Keratinocyte (primary cell): ENCODE results near the gene WDR83. TPM values are rescaled to one million over a fixed set of nuclear protein-coding genes. Genes with fewer than 3 reads are reported as not detected.

Experiments
- DNase-seq: peaks from one replicate; pipeline ENCODE4 v3.0.0-alpha.2; 2011; ENCODE audit warnings: low read depth, missing footprints, low spot score
- FAIRE-seq: peaks from 2 replicates; lab custom pipeline; 2011; peaks lifted over from hg19 to GRCh38; lab: Jason Lieb, UNC
- H2AFZ ChIP-seq: 2 replicates; pipeline ENCODE4 v1.6.0; 2012; ENCODE audit warnings: low read length, control low read depth, inconsistent platforms; ENCODE audit not compliant: control insufficient read depth
- H3K27ac ChIP-seq: 2 replicates; pipeline ENCODE4 v1.5.1; 2011; ENCODE audit warnings: low read length; ENCODE audit not compliant: control insufficient read depth, insufficient read depth
- H3K27me3 ChIP-seq: 3 replicates; pipeline ENCODE4 v1.6.0; 2011; ENCODE audit warnings: low read length; ENCODE audit not compliant: control insufficient read depth, insufficient read depth; ENCODE audit errors: extremely low read depth
- H3K36me3 ChIP-seq, 2 experiments: 2 replicates in 1 of 2; 3 replicates in 1 of 2; pipeline ENCODE4 v1.5.1; 2011; ENCODE audit warnings: low read length in 2 of 2, mild to moderate bottlenecking in 1 of 2; ENCODE audit not compliant: control insufficient read depth in 2 of 2, insufficient read depth in 2 of 2; ENCODE audit errors: extremely low read depth in 1 of 2
- H3K4me1 ChIP-seq: 3 replicates; pipeline ENCODE4 v1.5.1; 2011; ENCODE audit warnings: low read length; ENCODE audit not compliant: control insufficient read depth, insufficient read depth; ENCODE audit errors: extremely low read depth
- H3K4me2 ChIP-seq: 3 replicates; pipeline ENCODE4 v1.6.0; 2011; ENCODE audit warnings: low read depth, low read length; ENCODE audit not compliant: control insufficient read depth, insufficient read depth; ENCODE audit errors: extremely low read depth
- H3K4me3 ChIP-seq, 3 experiments: fragments of 200-600 bp in 1 of 3; sonication (generic) in 1 of 3; 2 replicates in 2 of 3; 3 replicates in 1 of 3; pipeline ENCODE4 v1.5.1; 2011 to 2016; ENCODE audit warnings: low read length in 3 of 3, mild to moderate bottlenecking in 3 of 3, control low read depth in 2 of 3, inconsistent platforms in 1 of 3, low read depth in 1 of 3, mixed read lengths in 1 of 3, mixed run types in 1 of 3, moderate library complexity in 1 of 3; ENCODE audit not compliant: control insufficient read depth in 2 of 3, insufficient read depth in 2 of 3; ENCODE audit errors: extremely low read depth in 1 of 3
- H3K79me2 ChIP-seq: 2 replicates; pipeline ENCODE4 v1.6.0; 2012; ENCODE audit warnings: low read length; ENCODE audit not compliant: control insufficient read depth, insufficient read depth
- H3K9ac ChIP-seq: 3 replicates; pipeline ENCODE4 v1.6.0; 2011; ENCODE audit warnings: low read length; ENCODE audit not compliant: control insufficient read depth, insufficient read depth; ENCODE audit errors: extremely low read depth
- H3K9me1 ChIP-seq: 3 replicates; pipeline ENCODE4 v1.6.0; 2011; ENCODE audit warnings: low read length; ENCODE audit not compliant: control insufficient read depth, insufficient read depth; ENCODE audit errors: extremely low read depth
- H3K9me3 ChIP-seq: 2 replicates; pipeline ENCODE4 v1.5.1; 2012; ENCODE audit warnings: low read depth, low read length; ENCODE audit not compliant: control insufficient read depth
- H4K20me1 ChIP-seq: 3 replicates; pipeline ENCODE4 v1.6.0; 2011; ENCODE audit warnings: low read length; ENCODE audit not compliant: control insufficient read depth, insufficient read depth; ENCODE audit errors: extremely low read depth
- CTCF ChIP-seq, 3 experiments: IDR thresholded peaks in 1 of 3; conservative IDR thresholded peaks in 1 of 3; optimal IDR thresholded peaks in 1 of 3; 2 replicates in 2 of 3; 3 replicates in 1 of 3; pipeline versions ENCODE3 to v1.5.1; 2011; ENCODE audit warnings: low read length in 3 of 3, mild to moderate bottlenecking in 3 of 3, moderate library complexity in 2 of 3, control low read depth in 1 of 3, inconsistent platforms in 1 of 3; ENCODE audit not compliant: insufficient read depth in 2 of 3; ENCODE audit errors: extremely low read depth in 1 of 3
- EZH2 ChIP-seq: IDR thresholded peaks from one replicate; pipeline ENCODE4 v1.6.1; 2012; ENCODE audit warnings: inconsistent platforms, mild to moderate bottlenecking, low read length, moderate library complexity
- dilution Hi-C: fragments of 300-500 bp; cut with MboI; formaldehyde crosslinking; loops from one replicate; pipeline ENCODE4 v1.7.0; 2020; ENCODE audit warnings: low sequenced_read_pairs; ENCODE audit not compliant: extremely low pct_ligation_motif_present
- polyA plus RNA-seq, 5 experiments: library from polyadenylated mRNA; depleted of rRNA in 3 of 5; stranded (reverse) in 3 of 5; stranded (forward) in 1 of 5; unstranded in 1 of 5; fragments of >200 nt; gene quantifications; 1 replicate in 1 of 5; 2 replicates in 3 of 5; 3 replicates in 1 of 5; pipeline versions ENCODE4 v1.2.1 to v1.2.3, GENCODE V29; 2011 to 2012; ENCODE audit warnings: missing spikeins in 2 of 5, low read depth in 1 of 5, low replicate concordance in 1 of 5

The WDR83 gene
- polyA plus RNA-seq, 1 donor (not counting 4 experiments of a cell fraction or from before 2014, with no cell fraction given), result 3.8 TPM

DNA sequence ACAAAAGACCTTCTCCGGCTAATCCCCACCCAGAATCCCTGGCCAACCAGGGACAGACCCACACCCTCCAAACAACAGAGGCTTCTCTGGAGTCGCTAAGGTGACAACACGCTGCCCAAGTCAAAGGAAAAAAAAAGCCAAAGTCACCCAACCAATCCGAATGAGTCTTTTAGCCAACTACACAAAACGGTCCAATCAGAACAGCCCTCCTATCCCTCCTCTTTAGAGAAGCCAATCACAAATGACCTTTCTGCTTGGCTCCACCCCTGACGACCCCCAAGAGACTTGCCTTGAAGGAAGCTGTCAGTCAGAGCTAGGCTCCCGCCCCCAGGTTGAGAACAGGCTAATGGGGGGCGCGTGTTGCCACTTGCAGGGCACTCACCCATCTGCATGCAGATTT lies 36.4 kb downstream of the WDR83 start:
- dilution Hi-C loops, result no loop called here
- DNase-seq (no peak), FAIRE-seq (no peak)

GRCh38 chr19:12705169-12705568 lies 38.6 kb downstream of the WDR83 start:
- H3K4me3 ChIP-seq, result no peak overlapping the region
- no peak overlapping the region for H3K9ac ChIP-seq
- H3K27ac ChIP-seq, result no peak overlapping the region
- H3K4me2 ChIP-seq, result no peak overlapping the region
- dilution Hi-C loops, result no loop called here
- peaks cover 52 to 57% of the 10 kb centered on the region in 2 experiments for H3K36me3 ChIP-seq
- no peak for TF ChIP-seq CTCF (optimal IDR thresholded peaks at IDR 0.05 in 1 of 3, IDR thresholded peaks at IDR 0.05 in 1 of 3, conservative IDR thresholded peaks at IDR 0.05 in 1 of 3; ENCODE audit: extremely low read depth in 1 of 3, insufficient read depth in 2 of 3, low read length in 3 of 3)
- TF ChIP-seq EZH2, result no peak
- no peaks in the 10 kb centered on the region for H3K4me1 ChIP-seq
- no peaks in the 10 kb centered on the region for H3K27me3 ChIP-seq
- H3K9me3 ChIP-seq, result no peaks in the 10 kb centered on the region
- DNase-seq, result no peak
- H3K79me2 ChIP-seq, result peaks cover 6% of the 10 kb centered on the region
- no peak overlapping the region for H2AFZ ChIP-seq
- no peaks in the 10 kb centered on the region for H4K20me1 ChIP-seq
- H3K9me1 ChIP-seq, result no peaks in the 10 kb centered on the region
- no peak for FAIRE-seq

More for the DNA sequence above, 36.4 kb downstream of the WDR83 start:
- Histone ChIP-seq H3K79me2 (peaks cover 6% of the 10 kb centered on the region), H2AFZ (no peak overlapping the region), H3K9me1 (no peaks in the 10 kb centered on the region), H3K9ac (no peak overlapping the region), H3K4me2 (no peak overlapping the region), H3K36me3 (peaks cover 49 to 57% of the 10 kb centered on the region in 2 experiments), H3K4me3 (no peak overlapping the region), H4K20me1 (no peaks in the 10 kb centered on the region), H3K27ac (no peak overlapping the region), H3K27me3 (no peaks in the 10 kb centered on the region), H3K9me3 (no peaks in the 10 kb centered on the region), H3K4me1 (no peaks in the 10 kb centered on the region)
- TF ChIP-seq CTCF (optimal IDR thresholded peaks at IDR 0.05 in 1 of 3, IDR thresholded peaks at IDR 0.05 in 1 of 3, conservative IDR thresholded peaks at IDR 0.05 in 1 of 3; ENCODE audit: extremely low read depth in 1 of 3, insufficient read depth in 2 of 3, low read length in 3 of 3), result no peak
- no peak for TF ChIP-seq EZH2
